T-helper 2 cell treated with Interferon-gamma antibody and Interleukin-4, amounts not matched to agents 100 ng/mL and 5 ng/mL, for 36 hours (primary cell): ENCODE data around the gene SCGB1C1. TPM values are rescaled to one million over a fixed set of nuclear protein-coding genes. Genes with fewer than 3 reads are reported as not detected.
"Not testable (repeated sequence)": the region's sequence is repeated elsewhere in the genome, so short reads cannot be mapped to it uniquely, and the experiment has no call there.

ENCODE experiments used
- intact Hi-C: fragments of 100-400 bp; cut with micrococcal nuclease; formaldehyde crosslinking; loops from one replicate; pipeline ENCODE4 v1.15.1; 2023
- total RNA-seq: library from RNA; stranded (reverse); gene quantifications from 2 replicates; pipeline ENCODE4 v1.2.3, GENCODE V29; 2022

Gene SCGB1C1
- total RNA-seq, 1 donor from 2014 or later, result not detected

DNA sequence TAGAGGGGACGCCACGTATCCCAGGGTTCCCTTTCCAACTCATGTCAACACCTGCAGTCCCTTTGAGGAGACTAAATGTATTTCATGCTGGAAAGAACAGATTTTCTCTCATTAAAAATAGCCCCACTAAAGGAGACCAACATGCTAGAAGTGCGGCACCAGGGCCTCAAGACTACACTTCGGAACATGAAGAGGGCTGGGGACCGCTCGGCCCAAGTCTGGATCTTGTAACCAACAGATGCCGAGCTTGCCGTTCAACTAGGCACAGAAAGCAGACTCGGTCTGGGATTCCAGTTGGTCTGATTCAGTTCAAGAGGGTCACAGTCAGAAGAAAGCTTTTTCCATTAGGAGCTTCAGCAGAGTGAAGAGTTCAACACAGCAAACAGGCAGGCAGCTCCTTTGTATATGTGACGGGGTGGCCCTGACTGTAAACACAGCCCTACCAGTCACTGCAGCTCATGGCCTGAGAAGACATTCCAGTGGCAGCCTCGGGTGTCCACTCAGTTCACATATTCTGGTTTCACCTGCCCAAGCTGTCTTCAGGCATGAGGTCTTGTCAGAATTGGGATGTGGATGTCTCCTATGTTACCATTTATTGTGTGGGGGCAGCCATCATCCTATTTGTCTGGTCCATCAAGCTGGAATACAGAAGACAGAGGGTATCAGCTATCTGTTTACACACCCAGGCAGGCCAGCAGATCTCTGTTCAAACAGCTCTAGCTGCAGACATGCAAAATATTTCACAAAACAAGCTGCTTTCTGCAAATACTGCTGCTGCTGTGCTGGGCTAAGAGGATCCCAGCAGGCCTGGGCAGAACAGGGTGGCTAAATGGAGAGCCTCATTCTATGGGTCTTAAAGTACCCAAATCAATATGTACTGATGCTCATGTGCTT, 23.4 kb downstream of the SCGB1C1 start:
- intact Hi-C loops, result no loop called here

DNA sequence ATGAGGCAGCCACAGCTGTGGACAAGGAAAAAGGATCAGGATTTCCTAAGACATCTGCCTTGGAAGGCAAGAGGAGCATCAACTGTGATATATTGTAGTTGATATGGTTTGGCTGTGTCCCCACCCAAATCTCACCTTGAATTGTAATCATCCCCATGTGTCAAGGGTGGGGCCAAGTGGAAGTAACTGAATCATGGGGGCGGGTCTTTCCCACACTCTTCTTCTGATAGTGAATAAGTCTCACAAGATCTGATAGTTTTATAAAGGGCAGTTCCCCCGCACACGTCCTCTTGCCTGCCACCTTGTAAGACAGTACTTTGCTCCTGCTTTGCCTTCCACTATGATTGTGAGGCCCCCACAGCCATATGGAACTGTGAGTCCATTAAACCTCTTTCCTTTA, 24.8 kb downstream of the SCGB1C1 start:
- intact Hi-C loops, result no loop called here

DNA sequence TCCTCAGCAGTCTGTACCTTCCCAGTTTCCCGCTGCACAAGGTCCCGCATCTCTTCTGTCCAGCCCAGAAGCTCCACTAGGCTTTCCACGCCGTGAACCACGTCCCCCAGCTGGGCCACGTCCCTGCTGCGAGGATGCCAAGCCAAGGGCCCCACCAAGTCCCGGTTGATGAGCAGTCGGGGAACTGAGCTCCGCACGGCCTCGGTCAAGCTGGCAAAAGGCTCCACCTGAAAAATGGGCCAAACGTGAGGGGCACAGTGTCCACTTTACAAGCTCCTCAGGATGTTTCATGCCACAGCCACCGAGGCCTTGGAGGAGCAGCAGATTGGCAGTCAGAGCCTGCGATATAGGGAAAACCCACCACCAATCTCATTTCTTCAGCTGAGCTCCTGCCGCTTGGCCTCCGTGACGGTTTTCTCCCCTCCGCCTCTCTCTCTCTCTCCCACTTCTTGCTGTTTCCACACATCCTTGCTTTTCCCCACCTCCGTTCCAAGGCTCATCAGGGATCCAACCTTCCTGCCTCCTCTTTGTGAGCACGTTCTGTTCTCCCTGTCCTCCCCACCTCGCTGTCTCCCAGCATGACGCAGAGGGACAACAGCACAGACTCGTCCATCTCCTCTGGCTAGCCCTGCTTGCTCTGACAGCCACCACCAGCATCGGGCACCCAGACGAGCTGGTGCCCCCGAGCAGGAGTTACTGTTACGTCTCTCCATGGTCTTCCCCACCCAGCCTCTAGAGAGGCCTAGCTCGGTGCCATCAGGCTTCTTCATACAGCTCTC, 26.1 kb downstream of the SCGB1C1 start:
- intact Hi-C loops, result no loop called here

DNA sequence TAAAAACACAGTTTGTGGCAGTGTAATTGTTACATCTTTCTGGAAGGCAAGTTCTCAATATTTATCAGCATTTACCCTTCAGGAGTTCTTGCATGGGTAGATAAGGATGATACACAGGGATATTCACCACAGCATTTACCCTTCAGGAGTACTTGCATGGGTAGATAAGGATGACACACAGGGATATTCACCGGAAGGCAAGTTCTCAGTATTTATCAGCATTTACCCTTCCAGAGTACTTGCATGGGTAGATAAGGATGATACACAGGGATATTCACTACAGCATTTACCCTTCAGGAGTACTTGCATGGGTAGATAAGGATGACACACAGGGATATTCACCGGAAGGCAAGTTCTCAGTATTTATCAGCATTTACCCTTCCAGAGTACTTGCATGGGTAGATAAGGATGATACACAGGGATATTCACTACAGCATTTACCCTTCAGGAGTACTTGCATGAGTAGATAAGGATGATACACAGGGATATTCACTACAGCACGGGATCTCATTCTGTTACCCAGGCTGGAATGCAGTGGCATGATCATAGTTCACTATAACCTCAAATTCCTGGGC, 27.9 kb downstream of the SCGB1C1 start:
- intact Hi-C loops, result not testable (repeated sequence)

- intact Hi-C loops, result no loop called here
Measured at GRCh38 chr11:221539-221938, 28.7 kb downstream of the SCGB1C1 start.

DNA sequence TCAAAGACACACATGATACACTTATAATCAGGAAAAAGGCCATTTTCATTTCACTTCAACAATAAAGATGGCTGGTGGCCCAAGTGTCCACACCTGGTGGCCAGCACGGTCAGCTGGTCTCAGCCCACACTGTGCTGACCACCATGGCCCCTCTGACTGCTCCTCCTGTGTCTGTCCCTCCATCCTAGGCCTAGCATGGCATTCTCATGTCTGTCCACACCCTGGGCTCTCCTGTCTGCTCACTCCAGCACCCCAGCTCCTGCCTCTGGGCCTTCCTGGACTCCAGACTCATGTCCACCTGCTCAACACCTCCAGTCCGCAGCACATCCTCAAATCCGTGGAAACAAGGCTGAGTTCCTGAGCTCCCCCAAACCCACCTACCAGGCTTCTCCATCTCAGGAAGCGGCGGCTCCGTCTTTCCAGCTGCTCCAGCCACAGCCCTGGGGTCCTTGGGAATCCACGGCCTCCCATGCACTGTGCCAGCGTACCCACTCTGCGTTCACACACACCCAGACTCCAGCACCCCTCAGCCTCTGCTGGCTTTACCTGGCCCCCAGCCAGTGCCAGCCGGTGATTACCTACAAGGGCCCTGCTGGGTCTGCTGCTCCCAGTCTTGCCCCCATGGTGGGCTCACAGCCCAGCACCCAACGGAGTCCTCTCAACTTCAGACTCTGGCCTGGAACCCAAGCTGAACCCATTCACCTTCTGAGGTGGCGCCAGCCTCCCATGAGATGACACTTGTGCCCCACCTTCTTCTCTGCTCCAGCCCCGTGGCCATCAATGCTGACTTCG, 29.3 kb downstream of the SCGB1C1 start:
- intact Hi-C loops, result no loop called here

GRCh38 chr11:223026-223789, 30.3 kb downstream of the SCGB1C1 start:
- intact Hi-C loops, result no loop called here

GRCh38 chr11:223884-224283, 31.0 kb downstream of the SCGB1C1 start:
- intact Hi-C loops, result no loop called here

DNA sequence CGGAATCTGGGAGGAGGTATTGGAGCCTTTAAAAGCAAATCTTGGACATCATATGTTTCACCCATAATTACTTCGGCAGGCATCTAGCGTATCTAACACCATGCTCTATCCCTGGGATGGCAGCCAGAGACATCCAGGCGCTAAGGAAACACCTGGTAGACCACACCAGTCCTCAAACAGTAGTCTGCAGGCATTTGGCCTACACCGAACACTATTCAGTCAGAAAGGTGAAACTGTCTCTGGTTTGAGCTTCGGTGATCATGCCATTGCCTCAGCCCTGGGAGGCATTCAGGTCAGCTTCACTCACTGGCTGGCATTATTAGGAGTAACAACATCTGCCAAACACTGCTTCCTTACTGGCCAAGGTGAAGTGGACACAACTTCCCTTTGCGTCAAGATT, 31.5 kb downstream of the SCGB1C1 start:
- intact Hi-C loops, result no loop called here

DNA sequence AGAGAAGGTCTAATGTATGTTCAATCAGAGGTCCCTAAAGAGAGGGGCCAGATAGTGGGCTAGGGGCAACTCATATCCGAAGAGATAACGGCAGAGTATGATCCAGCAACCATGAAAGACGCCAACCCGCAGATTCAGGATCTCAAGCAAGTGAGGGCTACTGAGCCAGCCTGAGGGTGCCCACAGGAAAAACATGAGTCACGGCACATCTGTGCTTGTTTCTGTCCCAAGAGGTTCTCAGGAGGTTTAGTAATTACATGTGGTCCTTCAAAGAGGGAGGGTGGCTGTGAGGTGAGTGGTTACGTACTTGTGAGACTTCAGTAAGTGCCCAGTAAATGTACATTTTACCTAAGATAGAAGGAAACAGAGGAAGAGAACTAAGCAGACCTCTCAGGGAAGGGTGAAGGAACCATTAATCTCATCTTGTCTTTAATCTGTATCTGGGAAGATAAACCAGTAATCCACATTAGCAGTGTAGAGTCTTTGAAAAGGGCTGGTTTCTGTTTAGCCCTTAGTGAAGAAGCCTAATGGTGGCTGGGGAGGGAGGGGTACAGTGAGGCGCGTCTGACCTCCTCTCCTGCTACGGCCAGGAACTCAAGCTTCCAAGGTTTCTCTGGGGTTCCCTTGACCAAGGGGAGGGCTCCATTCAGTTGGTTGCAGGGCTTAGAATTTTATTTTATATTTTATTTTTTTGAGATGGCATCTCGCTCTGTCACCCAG, 33.0 kb downstream of the SCGB1C1 start:
- intact Hi-C loops, result no loop called here

DNA sequence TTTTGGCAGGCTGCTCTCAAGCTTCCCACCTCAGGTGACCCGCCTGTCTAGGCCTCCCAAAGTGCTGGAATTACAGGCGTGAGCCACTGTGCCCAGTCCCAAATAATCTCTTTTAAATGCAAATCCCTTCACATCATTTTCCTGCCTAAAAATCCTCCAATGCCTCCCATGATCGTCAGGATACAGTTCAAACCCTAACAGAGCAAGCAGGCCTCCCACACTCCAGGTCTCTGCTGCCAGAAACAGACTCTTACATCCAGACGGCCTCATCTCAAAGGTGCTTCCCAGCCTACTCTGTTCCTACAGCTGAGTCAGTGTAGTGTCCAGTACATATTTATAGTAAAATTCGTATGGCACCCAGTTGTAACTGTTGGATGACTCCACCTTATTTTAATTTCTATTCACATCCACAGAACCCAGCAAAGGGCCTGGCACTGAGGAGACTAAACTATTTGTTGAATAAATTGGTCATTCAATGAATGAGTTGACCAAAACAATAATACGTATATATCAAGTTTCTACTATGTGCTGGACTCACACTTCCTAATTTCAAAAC, 35.0 kb downstream of the SCGB1C1 start:
- intact Hi-C loops, result no loop called here

GRCh38 chr11:230431-230830, 37.6 kb downstream of the SCGB1C1 start:
- intact Hi-C loops, result no loop called here

DNA sequence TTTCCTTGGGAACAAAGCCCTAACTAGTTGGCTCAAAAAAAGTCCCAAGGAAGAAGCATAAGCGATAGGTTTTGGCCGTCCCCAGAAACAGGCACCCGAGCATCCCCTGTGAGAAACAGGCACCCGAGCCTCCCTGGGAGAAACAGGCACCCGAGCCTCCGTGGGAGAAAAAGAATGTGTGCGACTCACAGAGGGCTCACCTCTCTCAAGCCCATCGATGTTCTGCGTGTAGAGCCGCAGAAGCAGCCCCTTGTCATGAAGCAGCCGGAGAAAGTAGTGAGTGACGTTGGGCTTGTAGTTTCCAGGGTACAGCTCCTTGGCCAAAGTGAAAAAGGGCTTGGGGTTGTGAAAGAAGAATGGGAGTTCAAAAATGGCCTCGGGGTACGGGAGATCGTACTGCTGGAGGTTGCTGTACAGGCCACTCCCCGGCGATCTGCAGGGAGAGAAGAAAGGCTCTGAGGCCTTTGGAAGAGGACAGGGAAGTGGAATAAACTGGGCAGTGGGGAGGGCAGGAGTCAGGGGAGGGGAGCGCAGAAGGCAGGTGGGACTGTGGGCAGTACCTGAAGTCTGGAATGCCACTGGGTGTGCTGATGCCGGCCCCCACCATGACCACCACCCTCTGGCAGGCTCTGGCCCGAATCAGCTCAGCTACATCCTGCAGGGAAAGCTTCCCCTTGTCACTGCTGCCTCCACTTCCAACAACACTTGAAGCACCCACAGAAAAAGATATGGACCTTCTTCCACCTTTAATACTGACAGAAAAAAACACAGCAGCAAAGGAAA, 40.1 kb downstream of the SCGB1C1 start:
- intact Hi-C loops, result no loop called here

DNA sequence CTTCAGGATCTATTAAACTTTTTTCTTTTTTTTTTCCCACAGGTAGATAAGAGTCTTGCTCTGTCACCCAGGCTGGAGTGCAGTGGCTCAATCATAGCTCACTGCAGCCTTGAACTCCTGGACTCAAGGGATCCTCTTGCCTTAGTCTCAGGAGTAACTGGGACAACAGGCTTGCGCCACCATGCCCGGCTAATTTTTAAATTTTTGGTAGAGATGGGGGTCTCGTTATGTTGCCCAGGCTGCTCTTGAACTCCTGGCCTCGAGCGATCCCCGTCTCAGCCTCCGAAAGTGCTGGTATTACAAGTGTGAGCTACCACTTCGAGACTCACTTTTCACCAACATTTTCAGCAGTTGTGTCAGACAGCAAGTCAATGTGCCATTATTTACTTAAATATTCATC, 42.3 kb downstream of the SCGB1C1 start:
- intact Hi-C loops, result no loop called here

DNA sequence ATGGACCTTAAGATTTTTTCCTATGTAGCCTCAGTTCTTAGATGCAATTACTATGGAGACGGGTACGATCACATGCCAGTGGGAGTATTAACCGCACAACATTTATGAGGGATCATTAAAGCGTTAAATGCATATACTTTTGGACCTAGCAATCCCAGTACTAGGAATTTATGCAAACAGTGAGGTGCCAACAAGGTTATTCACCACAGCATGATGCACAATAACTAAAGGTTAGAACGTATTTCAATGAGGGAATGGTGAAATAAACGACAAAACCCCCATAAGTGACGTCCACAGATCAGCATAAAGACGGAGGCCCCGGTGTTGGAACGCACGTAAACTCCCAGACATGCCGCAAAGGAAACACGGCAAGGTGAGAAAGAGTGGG, 42.7 kb downstream of the SCGB1C1 start:
- intact Hi-C loops, result no loop called here

- intact Hi-C loops, result loop anchor here (1.0 to 2.0 kb wide), 8 partner anchors 29 to 299 kb away; partner anchors contain the start of genes BET1L, HRAS, RIC8A and RNH1
Measured at GRCh38 chr11:235997-236773, 43.3 kb downstream of the SCGB1C1 start, which contains the start of gene SIRT3. Gene SIRT3 (minus strand): TSS chr11:236342. CDS start chr11:236328, 14 bp downstream.
